GM23338 (cell line): ENCODE data around the gene MRPL52.

Experiments
- CREB1 ChIP-seq: fragments of 250-450 bp; sonication (Bioruptor Pico); IDR thresholded peaks from 2 replicates; pipeline ENCODE4 v1.5.0; 2020; ENCODE audit warnings: low read depth, mild to moderate bottlenecking, moderate library complexity
- EZH2 ChIP-seq: fragments of 200-600 bp; sonication (generic); IDR thresholded peaks from one replicate; pipeline ENCODE4 v1.8.0; 2017; ENCODE audit warnings: antibody characterized with exemption, mild to moderate bottlenecking, low read depth; ENCODE audit not compliant: unreplicated experiment
- EZH2phosphoT487 ChIP-seq: fragments of 200-600 bp; sonication (generic); IDR thresholded peaks from one replicate; pipeline ENCODE4 v1.8.1; 2018; ENCODE audit warnings: antibody characterized with exemption; ENCODE audit not compliant: unreplicated experiment
- POLR2AphosphoS5 ChIP-seq: IDR thresholded peaks from 2 replicates; pipeline ENCODE4 v1.6.1; 2016; ENCODE audit warnings: antibody characterized with exemption, low read depth
- STAT1 ChIP-seq: IDR thresholded peaks from one replicate; pipeline ENCODE4 v1.6.1; 2016; ENCODE audit warnings: antibody characterized with exemption; ENCODE audit not compliant: unreplicated experiment
- TF ChIP-seq, protein P1 (sequence below), 2 experiments: fragments of 200-600 bp in 1 of 2; sonication (generic) in 1 of 2; conservative IDR thresholded peaks; 2 replicates each; pipeline versions ENCODE4 v1.5.1 to v1.6.1; 2016 to 2017; ENCODE audit warnings: antibody characterized with exemption in 2 of 2, low read depth in 2 of 2, mild to moderate bottlenecking in 2 of 2, moderate library complexity in 1 of 2
- TF ChIP-seq, protein P2 (sequence below): IDR thresholded peaks from 2 replicates; pipeline ENCODE4 v1.6.1; 2016; ENCODE audit warnings: antibody characterized with exemption
- TF ChIP-seq, protein P3 (sequence below): IDR thresholded peaks from one replicate; pipeline ENCODE4 v1.6.1; 2018; ENCODE audit warnings: antibody characterized with exemption; ENCODE audit not compliant: unreplicated experiment

DNA sequence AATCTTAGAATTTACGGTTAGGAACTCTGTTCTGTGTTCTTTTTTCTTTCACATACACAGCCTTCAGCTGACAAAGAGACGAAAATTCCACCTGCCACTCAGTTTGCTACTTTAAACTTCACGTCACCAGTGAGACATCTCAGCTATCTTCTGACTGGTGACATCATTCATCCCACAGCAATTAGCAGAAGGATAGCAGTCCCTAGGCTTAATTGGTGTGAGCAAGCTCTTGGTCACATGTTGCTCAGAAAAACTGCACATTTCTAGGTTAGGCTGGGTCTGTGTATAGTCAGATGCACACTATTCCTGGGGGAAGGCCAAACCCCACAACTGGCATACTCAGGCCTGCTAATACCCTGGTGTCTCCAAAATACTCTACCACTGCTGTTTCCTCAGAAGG, 38.4 kb upstream of the MRPL52 start:
- TF ChIP-seq, protein P1, sequence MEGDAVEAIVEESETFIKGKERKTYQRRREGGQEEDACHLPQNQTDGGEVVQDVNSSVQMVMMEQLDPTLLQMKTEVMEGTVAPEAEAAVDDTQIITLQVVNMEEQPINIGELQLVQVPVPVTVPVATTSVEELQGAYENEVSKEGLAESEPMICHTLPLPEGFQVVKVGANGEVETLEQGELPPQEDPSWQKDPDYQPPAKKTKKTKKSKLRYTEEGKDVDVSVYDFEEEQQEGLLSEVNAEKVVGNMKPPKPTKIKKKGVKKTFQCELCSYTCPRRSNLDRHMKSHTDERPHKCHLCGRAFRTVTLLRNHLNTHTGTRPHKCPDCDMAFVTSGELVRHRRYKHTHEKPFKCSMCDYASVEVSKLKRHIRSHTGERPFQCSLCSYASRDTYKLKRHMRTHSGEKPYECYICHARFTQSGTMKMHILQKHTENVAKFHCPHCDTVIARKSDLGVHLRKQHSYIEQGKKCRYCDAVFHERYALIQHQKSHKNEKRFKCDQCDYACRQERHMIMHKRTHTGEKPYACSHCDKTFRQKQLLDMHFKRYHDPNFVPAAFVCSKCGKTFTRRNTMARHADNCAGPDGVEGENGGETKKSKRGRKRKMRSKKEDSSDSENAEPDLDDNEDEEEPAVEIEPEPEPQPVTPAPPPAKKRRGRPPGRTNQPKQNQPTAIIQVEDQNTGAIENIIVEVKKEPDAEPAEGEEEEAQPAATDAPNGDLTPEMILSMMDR (conservative IDR thresholded peaks at IDR 0.05; ENCODE audit: low read depth in 2 of 2), result no peak
- TF ChIP-seq POLR2AphosphoS5 (no peak), EZH2phosphoT487 (no peak), CREB1 (no peak), EZH2 (no peak), STAT1 (no peak)
- TF ChIP-seq, protein P2, sequence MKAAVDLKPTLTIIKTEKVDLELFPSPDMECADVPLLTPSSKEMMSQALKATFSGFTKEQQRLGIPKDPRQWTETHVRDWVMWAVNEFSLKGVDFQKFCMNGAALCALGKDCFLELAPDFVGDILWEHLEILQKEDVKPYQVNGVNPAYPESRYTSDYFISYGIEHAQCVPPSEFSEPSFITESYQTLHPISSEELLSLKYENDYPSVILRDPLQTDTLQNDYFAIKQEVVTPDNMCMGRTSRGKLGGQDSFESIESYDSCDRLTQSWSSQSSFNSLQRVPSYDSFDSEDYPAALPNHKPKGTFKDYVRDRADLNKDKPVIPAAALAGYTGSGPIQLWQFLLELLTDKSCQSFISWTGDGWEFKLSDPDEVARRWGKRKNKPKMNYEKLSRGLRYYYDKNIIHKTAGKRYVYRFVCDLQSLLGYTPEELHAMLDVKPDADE, result no peak
- TF ChIP-seq, protein P3, sequence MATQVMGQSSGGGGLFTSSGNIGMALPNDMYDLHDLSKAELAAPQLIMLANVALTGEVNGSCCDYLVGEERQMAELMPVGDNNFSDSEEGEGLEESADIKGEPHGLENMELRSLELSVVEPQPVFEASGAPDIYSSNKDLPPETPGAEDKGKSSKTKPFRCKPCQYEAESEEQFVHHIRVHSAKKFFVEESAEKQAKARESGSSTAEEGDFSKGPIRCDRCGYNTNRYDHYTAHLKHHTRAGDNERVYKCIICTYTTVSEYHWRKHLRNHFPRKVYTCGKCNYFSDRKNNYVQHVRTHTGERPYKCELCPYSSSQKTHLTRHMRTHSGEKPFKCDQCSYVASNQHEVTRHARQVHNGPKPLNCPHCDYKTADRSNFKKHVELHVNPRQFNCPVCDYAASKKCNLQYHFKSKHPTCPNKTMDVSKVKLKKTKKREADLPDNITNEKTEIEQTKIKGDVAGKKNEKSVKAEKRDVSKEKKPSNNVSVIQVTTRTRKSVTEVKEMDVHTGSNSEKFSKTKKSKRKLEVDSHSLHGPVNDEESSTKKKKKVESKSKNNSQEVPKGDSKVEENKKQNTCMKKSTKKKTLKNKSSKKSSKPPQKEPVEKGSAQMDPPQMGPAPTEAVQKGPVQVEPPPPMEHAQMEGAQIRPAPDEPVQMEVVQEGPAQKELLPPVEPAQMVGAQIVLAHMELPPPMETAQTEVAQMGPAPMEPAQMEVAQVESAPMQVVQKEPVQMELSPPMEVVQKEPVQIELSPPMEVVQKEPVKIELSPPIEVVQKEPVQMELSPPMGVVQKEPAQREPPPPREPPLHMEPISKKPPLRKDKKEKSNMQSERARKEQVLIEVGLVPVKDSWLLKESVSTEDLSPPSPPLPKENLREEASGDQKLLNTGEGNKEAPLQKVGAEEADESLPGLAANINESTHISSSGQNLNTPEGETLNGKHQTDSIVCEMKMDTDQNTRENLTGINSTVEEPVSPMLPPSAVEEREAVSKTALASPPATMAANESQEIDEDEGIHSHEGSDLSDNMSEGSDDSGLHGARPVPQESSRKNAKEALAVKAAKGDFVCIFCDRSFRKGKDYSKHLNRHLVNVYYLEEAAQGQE, result no peak
